CD4-positive, alpha-beta T cell (primary cell): ENCODE measurements around the gene TAF1L. TPM values are rescaled to one million over a fixed set of nuclear protein-coding genes. Genes with fewer than 3 reads are reported as not detected.
A peak's percentile ranks its signal among the peaks of the same experiment; 100 is the strongest.

Experiments
- ATAC-seq: fragments of 200-7000 bp; cut with Tn5 transposase; one replicate; pipeline ENCODE4 v1.10.0; 2022; ENCODE audit warnings: mild to moderate bottlenecking; ENCODE audit not compliant: poor library complexity
- CTCF ChIA-PET: fragments of 350-600 bp; sonication (Branson Sonifier 250); formaldehyde crosslinking; loops from one replicate; lab custom pipeline; 2021; ENCODE audit warnings: antibody characterized with exemption, inconsistent platforms; lab: Charles Lee
- POLR2A ChIA-PET: fragments of 350-600 bp; sonication (Branson Sonifier 250); formaldehyde crosslinking; loops from one replicate; lab custom pipeline; 2021; ENCODE audit warnings: antibody characterized with exemption, inconsistent platforms; lab: Charles Lee
- DNase-seq, 14 experiments: peaks; one replicate each; pipeline ENCODE4 v3.0.0-alpha.2; 2013 to 2020; ENCODE audit warnings: mixed read lengths in 2 of 14
- H3K27ac ChIP-seq, 2 donors: one replicate each; pipeline versions ENCODE4 v1.5.1 to v1.7.0; 2013; ENCODE audit warnings: low read length in 2 of 2, low read depth in 1 of 2, mild to moderate bottlenecking in 1 of 2
- H3K27me3 ChIP-seq, 2 experiments: 1 replicate in 1 of 2; 2 replicates in 1 of 2; pipeline versions ENCODE4 v1.6.1 to v1.7.0; 2013; ENCODE audit warnings: low read length in 2 of 2, control low read depth in 1 of 2, mild to moderate bottlenecking in 1 of 2, moderate library complexity in 1 of 2; ENCODE audit not compliant: insufficient read depth in 2 of 2, control insufficient read depth in 1 of 2
- H3K36me3 ChIP-seq: one replicate; pipeline ENCODE4 v1.6.1; 2013; ENCODE audit warnings: low read length, control low read depth; ENCODE audit not compliant: insufficient read depth
- H3K4me1 ChIP-seq: one replicate; pipeline ENCODE4 v1.6.1; 2013; ENCODE audit warnings: low read length, control low read depth; ENCODE audit not compliant: insufficient read depth
- H3K4me3 ChIP-seq: one replicate; pipeline ENCODE4 v1.5.1; 2013; ENCODE audit warnings: mild to moderate bottlenecking, low read length, moderate library complexity
- H3K9me3 ChIP-seq, 2 experiments: 1 replicate in 1 of 2; 2 replicates in 1 of 2; pipeline versions ENCODE4 v1.6.1 to v1.7.0; 2013; ENCODE audit warnings: low read length in 2 of 2, mild to moderate bottlenecking in 2 of 2, control low read depth in 1 of 2, moderate library complexity in 1 of 2; ENCODE audit not compliant: control insufficient read depth in 1 of 2, insufficient read depth in 1 of 2
- H3K27ac Mint-ChIP-seq: one replicate; pipeline ENCODE4 v1.8.0; 2020; ENCODE audit warnings: mixed read lengths
- H3K27me3 Mint-ChIP-seq: one replicate; pipeline ENCODE4 v1.8.0; 2021; ENCODE audit warnings: mixed read lengths
- H3K36me3 Mint-ChIP-seq: one replicate; pipeline ENCODE4 v1.8.0; 2021; ENCODE audit warnings: low read depth, mixed read lengths
- H3K4me1 Mint-ChIP-seq: one replicate; pipeline ENCODE4 v1.8.0; 2021; ENCODE audit warnings: low read depth, mixed read lengths
- H3K4me3 Mint-ChIP-seq: one replicate; pipeline ENCODE4 v1.8.0; 2020; ENCODE audit warnings: mild to moderate bottlenecking, mixed read lengths
- H3K9me3 Mint-ChIP-seq: one replicate; pipeline ENCODE4 v1.8.0; 2020; ENCODE audit warnings: mixed read lengths
- intact Hi-C, 2 experiments: fragments of 100-400 bp; cut with DNase I in 1 of 2; cut with micrococcal nuclease in 1 of 2; formaldehyde crosslinking; loops; one replicate each; pipeline versions ENCODE4 v1.15.1 to v1.9.0; 2023 to 2025; cut with DNase I, micrococcal nuclease
- total RNA-seq, 174 experiments: library from RNA in 2 of 174; stranded (reverse) in 2 of 174; gene quantifications; one replicate each; pipeline ENCODE4 v1.2.3 and lab custom pipeline; 2021 to 2026
- TF ChIP-seq, protein P1 (sequence below): fragments of 200-600 bp; IDR thresholded peaks from one replicate; pipeline ENCODE4 v1.8.0; 2022; ENCODE audit warnings: antibody characterized with exemption, mild to moderate bottlenecking

TAF1L gene
- total RNA-seq, 2 experiments from 2014 or later: 0.06 TPM; not detected in 1

DNA sequence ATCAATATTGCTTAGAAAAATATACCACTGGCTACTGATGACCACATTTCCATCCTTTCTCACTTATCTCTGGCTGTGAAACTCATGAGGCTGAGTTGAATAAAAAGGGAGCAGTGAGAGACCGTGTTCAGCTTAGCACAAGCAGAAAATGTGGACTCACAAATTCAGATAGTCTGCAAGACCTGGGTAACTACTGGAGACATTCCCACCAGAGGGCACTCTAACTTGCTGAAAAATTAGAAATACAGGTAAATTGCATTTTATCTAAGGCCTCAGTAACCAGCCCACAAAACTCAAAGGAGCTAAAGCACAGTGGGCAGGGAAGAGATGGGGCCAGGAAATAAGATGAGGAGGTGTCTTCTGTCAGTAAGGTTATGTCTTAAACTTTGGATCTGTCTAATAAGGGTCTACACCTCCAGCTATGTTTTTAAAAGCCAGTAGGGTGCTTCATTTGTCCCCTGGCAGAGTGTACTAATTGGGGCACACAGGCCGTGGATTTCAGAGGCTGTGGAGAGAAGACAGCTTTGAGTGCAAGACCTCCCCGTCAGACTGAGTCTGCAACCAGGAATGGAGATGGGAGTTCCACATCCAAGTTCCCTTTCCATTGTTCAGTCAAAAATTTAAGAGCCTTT, 53.8 kb downstream of the TAF1L start:
- intact Hi-C loops: loop anchor here (1.0 to 10.0 kb wide), 4 partner anchors 385 to 646 kb away; no protein-coding TSS in a partner anchor
- H3K4me1 Mint-ChIP-seq: no peaks in the 10 kb centered on the region
- H3K9me3 ChIP-seq: no peaks in the 10 kb centered on the region
- no peak overlapping the region for H3K27ac ChIP-seq
- H3K9me3 Mint-ChIP-seq: no peaks in the 10 kb centered on the region
- H3K27me3 ChIP-seq: peaks cover 0 to 5% of the 10 kb centered on the region in 2 experiments
- peak; percentile 66 for ATAC-seq
- no peaks in the 10 kb centered on the region for H3K4me1 ChIP-seq
- no peaks in the 10 kb centered on the region for H3K36me3 ChIP-seq
- no peak overlapping the region for H3K4me3 ChIP-seq
- POLR2A ChIA-PET: interaction anchor here (0.6 to 3.9 kb wide), 3 partner anchors 13 to 493 kb away, joined by 3 to 40 read pairs (median 3); no protein-coding TSS in a partner anchor
- peaks cover 48% of the 10 kb centered on the region for H3K27me3 Mint-ChIP-seq
- CTCF ChIA-PET: interaction anchor here (0.7 to 12.1 kb wide), 8 partner anchors 10 to 386 kb away, joined by 3 to 206 read pairs (median 3); partner anchors contain the start of genes ACO1 and RIGI
- no peaks in the 10 kb centered on the region for H3K36me3 Mint-ChIP-seq
- TF ChIP-seq, protein P1, sequence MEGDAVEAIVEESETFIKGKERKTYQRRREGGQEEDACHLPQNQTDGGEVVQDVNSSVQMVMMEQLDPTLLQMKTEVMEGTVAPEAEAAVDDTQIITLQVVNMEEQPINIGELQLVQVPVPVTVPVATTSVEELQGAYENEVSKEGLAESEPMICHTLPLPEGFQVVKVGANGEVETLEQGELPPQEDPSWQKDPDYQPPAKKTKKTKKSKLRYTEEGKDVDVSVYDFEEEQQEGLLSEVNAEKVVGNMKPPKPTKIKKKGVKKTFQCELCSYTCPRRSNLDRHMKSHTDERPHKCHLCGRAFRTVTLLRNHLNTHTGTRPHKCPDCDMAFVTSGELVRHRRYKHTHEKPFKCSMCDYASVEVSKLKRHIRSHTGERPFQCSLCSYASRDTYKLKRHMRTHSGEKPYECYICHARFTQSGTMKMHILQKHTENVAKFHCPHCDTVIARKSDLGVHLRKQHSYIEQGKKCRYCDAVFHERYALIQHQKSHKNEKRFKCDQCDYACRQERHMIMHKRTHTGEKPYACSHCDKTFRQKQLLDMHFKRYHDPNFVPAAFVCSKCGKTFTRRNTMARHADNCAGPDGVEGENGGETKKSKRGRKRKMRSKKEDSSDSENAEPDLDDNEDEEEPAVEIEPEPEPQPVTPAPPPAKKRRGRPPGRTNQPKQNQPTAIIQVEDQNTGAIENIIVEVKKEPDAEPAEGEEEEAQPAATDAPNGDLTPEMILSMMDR: peak; percentile 57
- peak in 6 of 14 experiments; percentile 3 to 64 (median 47) for DNase-seq
- H3K27ac Mint-ChIP-seq: no peak overlapping the region
- no peak overlapping the region for H3K4me3 Mint-ChIP-seq

DNA sequence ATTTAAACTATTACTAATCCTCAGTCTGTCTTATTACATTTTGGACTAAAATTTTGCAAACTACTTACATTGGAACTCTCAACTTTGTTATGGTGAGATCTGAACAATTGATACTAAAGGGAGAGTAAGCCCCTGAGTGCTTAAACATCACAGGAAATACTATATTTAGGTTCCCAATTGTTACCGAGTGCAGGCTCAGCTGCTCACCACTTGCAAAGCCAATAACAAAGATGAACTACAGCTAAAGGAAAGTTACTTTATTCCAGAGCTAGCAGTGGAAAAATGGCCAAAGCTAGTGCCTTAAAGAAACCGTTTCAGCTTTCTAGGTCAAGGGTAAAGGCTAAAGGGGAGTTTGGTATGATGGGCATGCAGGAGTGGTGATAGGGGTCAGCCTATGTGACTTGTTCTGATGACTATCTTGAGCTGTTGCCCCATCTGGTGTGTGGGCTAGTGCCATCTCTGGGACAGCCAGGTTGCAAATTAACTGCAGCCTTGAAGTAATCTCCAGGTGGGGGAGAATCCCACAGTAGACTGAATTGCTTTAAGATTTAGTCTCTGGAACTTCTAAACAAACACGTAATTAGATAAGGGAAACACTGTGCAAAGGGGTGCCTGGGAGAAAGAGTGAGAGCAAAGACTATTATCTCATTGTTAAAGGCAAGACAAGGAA, 54.7 kb downstream of the TAF1L start:
- ATAC-seq: no peak
- no peak for DNase-seq
- Mint-ChIP-seq H3K36me3 (no peaks in the 10 kb centered on the region), H3K27me3 (peaks cover 44% of the 10 kb centered on the region), H3K27ac (no peak overlapping the region), H3K4me1 (no peaks in the 10 kb centered on the region), H3K9me3 (no peaks in the 10 kb centered on the region), H3K4me3 (no peak overlapping the region)
- Histone ChIP-seq H3K36me3 (no peaks in the 10 kb centered on the region), H3K27me3 (peaks cover 0 to 5% of the 10 kb centered on the region in 2 experiments), H3K9me3 (no peaks in the 10 kb centered on the region), H3K4me3 (no peak overlapping the region), H3K4me1 (no peaks in the 10 kb centered on the region), H3K27ac (no peak overlapping the region)
- POLR2A ChIA-PET: interaction anchor here (0.6 to 3.9 kb wide), 3 partner anchors 14 to 202 kb away, joined by 3 to 40 read pairs (median 5); partner anchors contain the start of gene RIGI
- CTCF ChIA-PET: interaction anchor here (0.8 to 12.1 kb wide), 10 partner anchors 9 to 387 kb away, joined by 3 to 206 read pairs (median 4); partner anchors contain the start of genes ACO1 and RIGI
- TF ChIP-seq, protein P1: no peak
- intact Hi-C loops: loop anchor here (1.0 to 10.0 kb wide), 3 partner anchors 388 to 647 kb away; no protein-coding TSS in a partner anchor

DNA sequence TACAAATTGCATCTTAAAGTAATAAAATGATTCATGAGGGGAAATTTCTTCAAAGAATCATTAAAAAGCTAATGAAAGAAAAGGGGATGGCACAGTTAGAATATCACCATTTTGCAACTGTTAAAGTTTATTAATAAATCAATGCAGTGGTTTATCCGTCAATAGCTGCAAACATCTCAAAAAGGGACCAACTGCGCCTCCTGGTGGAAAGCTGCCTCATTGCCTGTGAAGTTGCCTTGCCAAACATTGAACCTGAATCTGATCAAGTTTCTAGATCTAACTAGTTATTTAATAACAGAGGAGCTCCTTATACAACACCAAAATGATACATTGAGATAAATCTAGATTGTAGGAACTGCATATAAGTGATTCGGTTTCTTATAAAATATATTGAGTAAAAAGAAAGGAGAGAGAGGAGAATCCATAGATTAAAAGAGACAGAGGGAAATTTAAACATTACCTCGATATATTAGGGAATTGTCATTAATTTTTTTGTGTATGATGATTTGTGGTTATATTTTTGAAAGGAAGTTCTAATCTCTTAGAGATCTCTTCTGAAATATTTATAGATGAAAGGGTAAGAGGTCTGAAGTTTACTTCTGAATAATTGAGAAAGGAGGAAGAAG, 55.6 kb downstream of the TAF1L start:
- Histone ChIP-seq H3K27me3 (no peaks in the 10 kb centered on the region), H3K36me3 (no peaks in the 10 kb centered on the region), H3K9me3 (no peaks in the 10 kb centered on the region), H3K27ac (no peak overlapping the region), H3K4me3 (no peak overlapping the region), H3K4me1 (no peaks in the 10 kb centered on the region)
- TF ChIP-seq, protein P1: peak; percentile 98
- peaks cover 34% of the 10 kb centered on the region for H3K27me3 Mint-ChIP-seq
- ATAC-seq (peak; percentile 69), DNase-seq (peak; percentile 68 to 88 (median 77))
- no peaks in the 10 kb centered on the region for H3K9me3 Mint-ChIP-seq
- H3K27ac Mint-ChIP-seq: no peak overlapping the region
- intact Hi-C loops: loop anchor here (1.0 to 10.0 kb wide), 4 partner anchors 201 to 705 kb away; no protein-coding TSS in a partner anchor
- H3K36me3 Mint-ChIP-seq: no peaks in the 10 kb centered on the region
- H3K4me1 Mint-ChIP-seq: no peaks in the 10 kb centered on the region
- ChIA-PET CTCF (interaction anchor here (0.7 to 12.1 kb wide), 13 partner anchors 9 to 389 kb away, joined by 3 to 206 read pairs (median 3); partner anchors contain the start of gene ACO1), POLR2A (interaction anchor here (1.5 to 3.9 kb wide), 3 partner anchors 54 to 201 kb away, joined by 4 to 40 read pairs (median 5); partner anchors contain the start of genes ACO1 and RIGI)
- H3K4me3 Mint-ChIP-seq: no peak overlapping the region
